Brain microvascular endothelial cell (primary cell): Measurements from ENCODE around the gene TPRA1.
A peak's percentile ranks its signal among the peaks of the same experiment; 100 is the strongest.

ENCODE experiments used
- DNase-seq: peaks from one replicate; pipeline ENCODE4 v3.0.0-alpha.2; 2020
- H3K27ac ChIP-seq: fragments of 250-450 bp; sonication (Bioruptor Pico); 2 replicates; pipeline ENCODE4 v1.5.1; 2020; ENCODE audit warnings: mild to moderate bottlenecking, moderate library complexity
- H3K27me3 ChIP-seq: fragments of 250-450 bp; sonication (Bioruptor Pico); replicated peaks from 2 replicates; pipeline ENCODE4 v1.5.1; 2020; ENCODE audit warnings: mild to moderate bottlenecking
- H3K36me3 ChIP-seq: fragments of 250-450 bp; sonication (Bioruptor Pico); replicated peaks from 2 replicates; pipeline ENCODE4 v1.5.1; 2020; ENCODE audit warnings: mild to moderate bottlenecking
- H3K4me3 ChIP-seq: 2 replicates; pipeline ENCODE4 v1.5.1; 2011; ENCODE audit warnings: low read depth, mild to moderate bottlenecking, control low read depth, low read length, moderate library complexity
- in situ Hi-C: cut with HindIII; loops from 2 replicates; pipeline ENCODE4 v1.10.0; 2017; ENCODE audit warnings: low sequenced_read_pairs, low pct_ligation_motif_present
- TF ChIP-seq, protein P1 (sequence below): IDR thresholded peaks from 2 replicates; pipeline ENCODE4 v1.5.1; 2011; ENCODE audit warnings: low read depth, mild to moderate bottlenecking, moderate library complexity, low read length, control low read depth, inconsistent platforms; ENCODE audit errors: missing control alignments

TPRA1 gene

DNA sequence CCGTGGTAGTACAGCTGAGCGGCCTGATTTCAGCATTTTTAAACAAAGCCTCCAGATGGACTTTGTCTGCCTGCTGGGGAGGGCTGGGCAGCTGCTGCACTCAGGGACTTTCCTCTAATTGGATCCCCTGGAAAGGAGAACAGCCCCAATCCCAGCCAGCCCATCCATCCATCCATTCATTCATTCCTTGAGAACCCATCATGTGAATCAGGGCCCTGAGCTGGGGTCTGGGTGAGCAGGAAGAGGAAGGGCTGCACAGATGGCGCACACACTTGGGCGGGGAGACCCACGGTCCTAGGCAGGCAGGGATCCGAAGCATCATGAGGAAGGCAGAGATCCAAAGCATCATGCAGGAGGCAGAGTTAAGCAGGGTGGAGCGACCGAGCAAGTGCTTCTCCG, 45.7 kb downstream of the TPRA1 start:
- Histone ChIP-seq H3K4me3 (no peak overlapping the region), H3K27ac (no peak overlapping the region), H3K36me3 (no peaks in the 10 kb centered on the region), H3K27me3 (no peaks in the 10 kb centered on the region)
- TF ChIP-seq, protein P1, sequence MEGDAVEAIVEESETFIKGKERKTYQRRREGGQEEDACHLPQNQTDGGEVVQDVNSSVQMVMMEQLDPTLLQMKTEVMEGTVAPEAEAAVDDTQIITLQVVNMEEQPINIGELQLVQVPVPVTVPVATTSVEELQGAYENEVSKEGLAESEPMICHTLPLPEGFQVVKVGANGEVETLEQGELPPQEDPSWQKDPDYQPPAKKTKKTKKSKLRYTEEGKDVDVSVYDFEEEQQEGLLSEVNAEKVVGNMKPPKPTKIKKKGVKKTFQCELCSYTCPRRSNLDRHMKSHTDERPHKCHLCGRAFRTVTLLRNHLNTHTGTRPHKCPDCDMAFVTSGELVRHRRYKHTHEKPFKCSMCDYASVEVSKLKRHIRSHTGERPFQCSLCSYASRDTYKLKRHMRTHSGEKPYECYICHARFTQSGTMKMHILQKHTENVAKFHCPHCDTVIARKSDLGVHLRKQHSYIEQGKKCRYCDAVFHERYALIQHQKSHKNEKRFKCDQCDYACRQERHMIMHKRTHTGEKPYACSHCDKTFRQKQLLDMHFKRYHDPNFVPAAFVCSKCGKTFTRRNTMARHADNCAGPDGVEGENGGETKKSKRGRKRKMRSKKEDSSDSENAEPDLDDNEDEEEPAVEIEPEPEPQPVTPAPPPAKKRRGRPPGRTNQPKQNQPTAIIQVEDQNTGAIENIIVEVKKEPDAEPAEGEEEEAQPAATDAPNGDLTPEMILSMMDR, result no peak
- no peak for DNase-seq
- in situ Hi-C loops, result no loop called here

- in situ Hi-C loops, result no loop called here
- Histone ChIP-seq H3K27ac (no peak overlapping the region), H3K27me3 (no peaks in the 10 kb centered on the region), H3K36me3 (no peaks in the 10 kb centered on the region), H3K4me3 (no peak overlapping the region)
- TF ChIP-seq, protein P1, result peak; percentile 90
- DNase-seq, result peak; percentile 70
Observed at GRCh38 chr3:127544192-127544802, 46.2 kb downstream of the TPRA1 start.

- TF ChIP-seq, protein P1, result no peak
- no peak for DNase-seq
- no peak overlapping the region for H3K4me3 ChIP-seq
- H3K27me3 ChIP-seq, result no peaks in the 10 kb centered on the region
- in situ Hi-C loops, result no loop called here
- H3K36me3 ChIP-seq, result no peaks in the 10 kb centered on the region
- no peak overlapping the region for H3K27ac ChIP-seq
Observed at GRCh38 chr3:127543441-127543840, 47.1 kb downstream of the TPRA1 start.

DNA sequence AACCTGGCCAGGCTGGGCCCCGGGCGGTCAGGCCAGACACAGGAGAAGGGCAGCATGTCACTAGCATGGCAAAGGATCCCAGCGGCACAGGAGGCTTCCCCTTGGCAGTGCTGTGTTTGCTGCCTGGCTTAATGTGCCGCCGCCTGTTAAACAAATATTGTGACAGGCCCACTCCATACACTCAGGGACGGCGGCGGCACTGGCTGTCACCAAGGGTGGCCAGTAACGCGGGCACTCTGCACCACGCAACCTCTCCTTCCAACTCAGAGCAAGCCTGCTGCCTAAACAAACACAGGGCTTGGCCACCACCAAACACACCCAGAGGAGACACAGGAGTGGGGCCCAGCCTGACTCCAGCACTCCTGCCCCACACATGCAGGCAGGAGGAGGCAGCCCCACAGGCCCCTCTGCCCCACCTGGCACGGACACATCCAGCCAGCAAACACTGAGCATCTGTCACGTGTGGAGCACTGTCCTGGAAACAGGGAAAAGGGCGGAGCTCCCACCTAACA, 48.0 kb downstream of the TPRA1 start:
- H3K27ac ChIP-seq, result no peak overlapping the region
- H3K27me3 ChIP-seq, result no peaks in the 10 kb centered on the region
- no peaks in the 10 kb centered on the region for H3K36me3 ChIP-seq
- TF ChIP-seq, protein P1, result no peak
- no peak overlapping the region for H3K4me3 ChIP-seq
- in situ Hi-C loops, result no loop called here
- DNase-seq, result no peak

DNA sequence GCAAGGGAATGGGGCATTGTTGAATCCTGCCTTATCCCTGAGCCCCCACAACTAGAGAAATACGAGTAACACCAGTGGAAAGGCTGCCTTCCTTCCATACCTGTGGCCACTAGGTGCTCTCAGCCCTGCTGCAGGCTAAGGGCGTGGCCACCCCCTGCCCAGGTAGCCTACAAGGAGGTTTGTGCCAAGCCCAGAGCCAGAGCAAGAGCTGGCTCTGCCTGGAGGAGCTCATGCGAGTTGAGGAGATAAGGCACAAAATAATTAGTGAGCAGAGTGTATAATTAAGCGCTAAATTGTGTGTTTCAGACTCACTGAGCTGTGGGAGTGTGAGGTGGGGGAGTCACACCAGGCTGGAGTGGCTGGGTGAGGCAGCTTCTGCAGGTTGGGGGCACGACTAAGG, 49.2 kb downstream of the TPRA1 start:
- no peaks in the 10 kb centered on the region for H3K27me3 ChIP-seq
- in situ Hi-C loops, result no loop called here
- H3K27ac ChIP-seq, result no peak overlapping the region
- no peak for DNase-seq
- H3K4me3 ChIP-seq, result no peak overlapping the region
- no peaks in the 10 kb centered on the region for H3K36me3 ChIP-seq
- TF ChIP-seq, protein P1, result no peak
